ENCODE measurements around the gene NACC1. TPM values are rescaled to one million over a fixed set of nuclear protein-coding genes. Genes with fewer than 3 reads are reported as not detected.

The NACC1 gene
- total RNA-seq, 1 donor = 53.9 TPM

DNA sequence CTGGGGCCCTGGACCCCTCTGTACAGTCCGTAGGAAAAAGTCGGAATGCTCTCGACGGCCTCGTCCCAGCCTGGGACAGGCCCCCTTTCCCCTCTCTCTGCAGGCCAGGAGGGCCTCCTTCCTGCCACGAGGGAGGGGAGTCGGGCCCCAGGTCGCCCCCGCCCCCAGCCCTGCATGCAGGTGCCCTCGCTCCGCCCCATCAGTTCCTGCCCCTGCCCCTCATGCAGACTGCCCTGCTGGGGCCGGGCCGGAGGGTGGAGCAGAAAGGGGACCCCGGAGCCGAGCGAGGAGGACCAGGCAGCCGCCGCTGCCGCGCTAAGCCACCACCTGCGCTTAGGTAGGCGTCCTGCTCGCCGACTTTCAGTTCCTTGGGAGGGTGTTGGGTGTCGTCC is 22.7 kb upstream of the NACC1 start:
- H2AFZ ChIP-seq (ENCODE audit: low read length) = no peak overlapping the region
- DNase-seq (ENCODE audit: insufficient read length, low spot score, missing footprints) = no peak
- TF ChIP-seq, protein P1, sequence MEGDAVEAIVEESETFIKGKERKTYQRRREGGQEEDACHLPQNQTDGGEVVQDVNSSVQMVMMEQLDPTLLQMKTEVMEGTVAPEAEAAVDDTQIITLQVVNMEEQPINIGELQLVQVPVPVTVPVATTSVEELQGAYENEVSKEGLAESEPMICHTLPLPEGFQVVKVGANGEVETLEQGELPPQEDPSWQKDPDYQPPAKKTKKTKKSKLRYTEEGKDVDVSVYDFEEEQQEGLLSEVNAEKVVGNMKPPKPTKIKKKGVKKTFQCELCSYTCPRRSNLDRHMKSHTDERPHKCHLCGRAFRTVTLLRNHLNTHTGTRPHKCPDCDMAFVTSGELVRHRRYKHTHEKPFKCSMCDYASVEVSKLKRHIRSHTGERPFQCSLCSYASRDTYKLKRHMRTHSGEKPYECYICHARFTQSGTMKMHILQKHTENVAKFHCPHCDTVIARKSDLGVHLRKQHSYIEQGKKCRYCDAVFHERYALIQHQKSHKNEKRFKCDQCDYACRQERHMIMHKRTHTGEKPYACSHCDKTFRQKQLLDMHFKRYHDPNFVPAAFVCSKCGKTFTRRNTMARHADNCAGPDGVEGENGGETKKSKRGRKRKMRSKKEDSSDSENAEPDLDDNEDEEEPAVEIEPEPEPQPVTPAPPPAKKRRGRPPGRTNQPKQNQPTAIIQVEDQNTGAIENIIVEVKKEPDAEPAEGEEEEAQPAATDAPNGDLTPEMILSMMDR (IDR thresholded peaks at IDR 0.05; ENCODE audit: extremely low read depth, low read depth, low read length) = no peak
- no peak overlapping the region for H3K4me2 ChIP-seq (ENCODE audit: insufficient read depth, low read length)
- no peaks in the 10 kb centered on the region for H3K9me3 ChIP-seq (ENCODE audit: low read depth, low read length)
- peaks cover 22% of the 10 kb centered on the region for H3K4me1 ChIP-seq (ENCODE audit: insufficient read depth, low read length)
- H3K27ac ChIP-seq (ENCODE audit: low read depth, low read length) = no peak overlapping the region
- peaks cover 20% of the 10 kb centered on the region for H3K36me3 ChIP-seq (ENCODE audit: insufficient read depth, low read length)
- no peaks in the 10 kb centered on the region for H3K27me3 ChIP-seq (ENCODE audit: insufficient read depth, low read length)
- no peaks in the 10 kb centered on the region for H3K79me2 ChIP-seq (ENCODE audit: insufficient read depth, low read length)
- no peak overlapping the region for H3K4me3 ChIP-seq (ENCODE audit: insufficient read depth, low read length)
- H4K20me1 ChIP-seq (ENCODE audit: insufficient read depth, low read length) = peaks cover 20% of the 10 kb centered on the region

DNA sequence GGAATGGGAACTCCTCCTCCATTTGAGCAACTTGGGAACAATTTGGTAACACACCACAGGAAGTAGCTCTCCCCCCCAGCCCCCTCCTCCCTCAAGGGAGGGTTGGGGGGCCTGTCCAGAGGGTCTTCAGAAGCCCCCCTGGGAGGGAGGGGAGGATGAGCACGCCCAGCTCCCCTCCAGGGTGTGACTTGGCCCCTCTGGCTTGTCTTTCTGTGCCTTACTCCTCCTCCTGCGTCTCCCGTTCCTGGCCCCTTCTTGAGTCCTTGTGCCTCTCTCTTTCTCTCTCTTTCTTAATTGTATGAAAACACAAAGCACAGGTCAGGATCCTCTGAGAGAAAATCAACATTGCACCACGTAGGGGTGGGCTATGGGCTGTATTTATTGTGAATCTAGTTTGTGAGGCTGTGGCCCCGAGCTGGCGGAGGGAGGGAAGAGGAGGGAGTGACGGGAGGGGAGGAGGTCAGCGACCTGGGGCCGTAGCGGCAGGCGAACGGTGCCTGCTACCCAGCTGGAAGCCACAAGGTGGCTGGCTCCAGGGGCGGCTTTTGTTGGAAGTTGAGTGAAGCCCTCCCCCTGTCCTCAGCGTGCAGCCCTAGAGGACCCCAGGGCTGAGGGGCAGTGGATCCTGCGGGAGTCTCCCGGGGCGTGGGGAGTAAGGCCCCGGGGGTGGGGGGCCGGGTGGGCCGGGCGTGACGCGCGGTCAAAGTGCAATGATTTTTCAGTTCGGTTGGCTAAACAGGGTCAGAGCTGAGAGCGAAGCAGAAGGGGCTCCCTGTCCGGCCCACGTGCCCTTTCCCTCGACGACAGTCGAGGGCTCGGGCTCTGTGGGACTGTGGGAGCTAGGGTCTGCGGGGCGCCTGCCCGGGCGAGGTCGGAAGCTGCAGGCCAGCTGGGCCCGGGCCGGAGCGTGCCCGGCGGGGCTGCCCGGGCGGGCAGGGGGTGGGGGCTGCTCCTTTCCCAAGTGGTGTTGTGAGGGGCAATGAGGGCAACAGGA is 21.8 kb upstream of the NACC1 start:
- H3K4me1 ChIP-seq (ENCODE audit: insufficient read depth, low read length) = peaks cover 14% of the 10 kb centered on the region
- no peak overlapping the region for H2AFZ ChIP-seq (ENCODE audit: low read length)
- no peak overlapping the region for H3K4me3 ChIP-seq (ENCODE audit: insufficient read depth, low read length)
- H3K27me3 ChIP-seq (ENCODE audit: insufficient read depth, low read length) = no peaks in the 10 kb centered on the region
- TF ChIP-seq, protein P1 (IDR thresholded peaks at IDR 0.05; ENCODE audit: extremely low read depth, low read depth, low read length) = no peak
- H3K27ac ChIP-seq (ENCODE audit: low read depth, low read length) = no peak overlapping the region
- no peaks in the 10 kb centered on the region for H3K79me2 ChIP-seq (ENCODE audit: insufficient read depth, low read length)
- no peak overlapping the region for H3K4me2 ChIP-seq (ENCODE audit: insufficient read depth, low read length)
- peaks cover 21% of the 10 kb centered on the region for H4K20me1 ChIP-seq (ENCODE audit: insufficient read depth, low read length)
- H3K36me3 ChIP-seq (ENCODE audit: insufficient read depth, low read length) = peaks cover 16% of the 10 kb centered on the region
- peak; percentile 88 for DNase-seq (ENCODE audit: insufficient read length, low spot score, missing footprints)
- H3K9me3 ChIP-seq (ENCODE audit: low read depth, low read length) = no peaks in the 10 kb centered on the region

DNA sequence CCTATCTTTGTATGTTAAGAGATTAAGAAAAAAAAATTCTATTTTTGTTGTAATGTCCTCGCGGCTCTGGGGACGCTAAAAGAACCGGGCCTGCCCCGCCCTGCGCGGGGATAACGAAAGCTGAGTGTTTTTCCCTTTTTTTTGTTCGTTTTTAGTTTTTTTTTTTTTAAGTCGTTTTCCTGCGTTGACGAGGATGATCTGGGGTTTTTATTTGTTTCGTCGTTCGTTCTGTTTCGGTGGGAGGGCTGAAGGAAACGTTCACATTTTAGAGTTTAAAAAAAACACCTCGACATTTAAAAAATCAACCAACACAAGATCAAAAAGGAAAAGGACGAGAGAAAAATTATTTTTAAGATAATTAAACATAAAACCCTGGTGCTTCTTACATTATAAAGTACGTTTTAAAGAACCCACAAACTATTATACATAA is 21.0 kb upstream of the NACC1 start:
- Histone ChIP-seq H3K36me3 (ENCODE audit: insufficient read depth, low read length) (peaks cover 16% of the 10 kb centered on the region), H4K20me1 (ENCODE audit: insufficient read depth, low read length) (peaks cover 21% of the 10 kb centered on the region), H3K4me2 (ENCODE audit: insufficient read depth, low read length) (no peak overlapping the region), H3K4me1 (ENCODE audit: insufficient read depth, low read length) (peaks cover 6% of the 10 kb centered on the region), H3K4me3 (ENCODE audit: insufficient read depth, low read length) (no peak overlapping the region), H3K79me2 (ENCODE audit: insufficient read depth, low read length) (no peaks in the 10 kb centered on the region), H3K9me3 (ENCODE audit: low read depth, low read length) (no peaks in the 10 kb centered on the region), H3K27me3 (ENCODE audit: insufficient read depth, low read length) (no peaks in the 10 kb centered on the region), H2AFZ (ENCODE audit: low read length) (no peak overlapping the region), H3K27ac (ENCODE audit: low read depth, low read length) (no peak overlapping the region)
- TF ChIP-seq, protein P1 (IDR thresholded peaks at IDR 0.05; ENCODE audit: extremely low read depth, low read depth, low read length) = no peak
- DNase-seq (ENCODE audit: insufficient read length, low spot score, missing footprints) = peak; percentile 78

All from osteoblast (primary cell).